ENCODE measurements around the gene ZSCAN1. TPM values are rescaled to one million over a fixed set of nuclear protein-coding genes. Genes with fewer than 3 reads are reported as not detected.

ZSCAN1 gene
- total and polyA plus RNA-seq, 10 of the 15 experiments (the other 5 are each of a cell fraction or from before 2014, with no cell fraction given) = not detected

GRCh38 chr19:58037927-58038687 lies 4.3 kb downstream of the ZSCAN1 start:
- no peak for DNase-seq (ENCODE audit: low read depth, low spot score)
- no TSS peak for BruUV-seq (replicated peaks)
- H3K9ac ChIP-seq (ENCODE audit: control insufficient read depth, insufficient read depth, low read length) = no peak overlapping the region
- H4K20me1 ChIP-seq (ENCODE audit: control insufficient read depth, insufficient read depth) = no peaks in the 10 kb centered on the region
- no peak for ATAC-seq
- H3K4me2 ChIP-seq (ENCODE audit: control insufficient read depth, insufficient read depth) = no peak overlapping the region
- TF ChIP-seq TCF7 (IDR thresholded peaks at IDR 0.05; ENCODE audit: borderline replicate concordance) (no peak), HDAC2 (IDR thresholded peaks at IDR 0.05) (no peak), SRF (IDR thresholded peaks at IDR 0.05; ENCODE audit: low read depth in 2 of 2, low read length in 2 of 2) (no peak)
- TF ChIP-seq, protein P1, sequence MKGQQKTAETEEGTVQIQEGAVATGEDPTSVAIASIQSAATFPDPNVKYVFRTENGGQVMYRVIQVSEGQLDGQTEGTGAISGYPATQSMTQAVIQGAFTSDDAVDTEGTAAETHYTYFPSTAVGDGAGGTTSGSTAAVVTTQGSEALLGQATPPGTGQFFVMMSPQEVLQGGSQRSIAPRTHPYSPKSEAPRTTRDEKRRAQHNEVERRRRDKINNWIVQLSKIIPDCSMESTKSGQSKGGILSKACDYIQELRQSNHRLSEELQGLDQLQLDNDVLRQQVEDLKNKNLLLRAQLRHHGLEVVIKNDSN (IDR thresholded peaks at IDR 0.05; ENCODE audit: borderline replicate concordance, extremely low read length, insufficient read depth, low read depth, low read length) = no peak
- no peak for FAIRE-seq
- no peaks in the 10 kb centered on the region for H3K79me2 ChIP-seq (ENCODE audit: control insufficient read depth, insufficient read depth, low read length)
- no peak overlapping the region for H3K27ac ChIP-seq (ENCODE audit: control insufficient read depth, insufficient read depth)
- H3K27me3 ChIP-seq (replicated peaks in 1 of 2; ENCODE audit: control insufficient read depth in 2 of 2, insufficient read depth in 2 of 2, low read length in 1 of 2) = no peaks in the 10 kb centered on the region
- no peaks in the 10 kb centered on the region for H3K36me3 ChIP-seq (ENCODE audit: control insufficient read depth in 2 of 2, insufficient read depth in 2 of 2, low read length in 1 of 2)
- ChIA-PET RAD21 (ENCODE audit: unreplicated experiment) (no interaction called here), SMC1A (ENCODE audit: uncharacterized antibody, unreplicated experiment) (no interaction called here), POLR2A (no interaction called here), CTCF (no interaction called here)
- 58% methylated on average over 33 of the region's 44 CpGs for WGBS (ENCODE audit: insufficient coverage, insufficient replicate concordance, low lambda C conversion rate, missing lambda C conversion rate)
- peaks cover 4% of the 10 kb centered on the region; the same call in 2 of the 3 replicates for H3K9me3 ChIP-seq (replicated peaks; ENCODE audit: control insufficient read depth, insufficient read depth, low read length)
- no peak overlapping the region for H2AFZ ChIP-seq (ENCODE audit: control insufficient read depth, low read depth, low read length)
- intact Hi-C loops (cut with micrococcal nuclease; ENCODE audit: unreplicated experiment) = no loop called here
- in situ Hi-C loops (cut with MboI) = no loop called here
- H3K4me1 ChIP-seq (ENCODE audit: control insufficient read depth, insufficient read depth, low read length) = no peaks in the 10 kb centered on the region
- no peak overlapping the region for H3K4me3 ChIP-seq

- SMC1A ChIA-PET (ENCODE audit: uncharacterized antibody, unreplicated experiment) = no interaction called here
- WGBS (ENCODE audit: insufficient coverage, insufficient replicate concordance, low lambda C conversion rate, missing lambda C conversion rate) = 10% methylated on average over 8 of the region's 8 CpGs
- CTCF ChIA-PET = no interaction called here
- Histone ChIP-seq H4K20me1 (ENCODE audit: control insufficient read depth, insufficient read depth) (no peaks in the 10 kb centered on the region), H3K4me3 (no peak overlapping the region), H3K36me3 (ENCODE audit: control insufficient read depth in 2 of 2, insufficient read depth in 2 of 2, low read length in 1 of 2) (no peaks in the 10 kb centered on the region), H3K79me2 (ENCODE audit: control insufficient read depth, insufficient read depth, low read length) (no peaks in the 10 kb centered on the region), H3K9me3 (replicated peaks; ENCODE audit: control insufficient read depth, insufficient read depth, low read length) (peaks cover 5% of the 10 kb centered on the region; the same call in 2 of the 3 replicates), H3K4me2 (ENCODE audit: control insufficient read depth, insufficient read depth) (no peak overlapping the region), H2AFZ (ENCODE audit: control insufficient read depth, low read depth, low read length) (no peak overlapping the region), H3K27ac (ENCODE audit: control insufficient read depth, insufficient read depth) (no peak overlapping the region), H3K4me1 (ENCODE audit: control insufficient read depth, insufficient read depth, low read length) (no peaks in the 10 kb centered on the region), H3K27me3 (replicated peaks in 1 of 2; ENCODE audit: control insufficient read depth in 2 of 2, insufficient read depth in 2 of 2, low read length in 1 of 2) (no peaks in the 10 kb centered on the region), H3K9ac (ENCODE audit: control insufficient read depth, insufficient read depth, low read length) (no peak overlapping the region)
- in situ Hi-C loops (cut with MboI) = no loop called here
- no TSS peak for BruUV-seq (replicated peaks)
- POLR2A ChIA-PET = no interaction called here
- DNase-seq (ENCODE audit: low read depth, low spot score) (no peak), ATAC-seq (no peak), FAIRE-seq (no peak)
- intact Hi-C loops (cut with micrococcal nuclease; ENCODE audit: unreplicated experiment) = no loop called here
- RAD21 ChIA-PET (ENCODE audit: unreplicated experiment) = no interaction called here
- TF ChIP-seq, protein P2, sequence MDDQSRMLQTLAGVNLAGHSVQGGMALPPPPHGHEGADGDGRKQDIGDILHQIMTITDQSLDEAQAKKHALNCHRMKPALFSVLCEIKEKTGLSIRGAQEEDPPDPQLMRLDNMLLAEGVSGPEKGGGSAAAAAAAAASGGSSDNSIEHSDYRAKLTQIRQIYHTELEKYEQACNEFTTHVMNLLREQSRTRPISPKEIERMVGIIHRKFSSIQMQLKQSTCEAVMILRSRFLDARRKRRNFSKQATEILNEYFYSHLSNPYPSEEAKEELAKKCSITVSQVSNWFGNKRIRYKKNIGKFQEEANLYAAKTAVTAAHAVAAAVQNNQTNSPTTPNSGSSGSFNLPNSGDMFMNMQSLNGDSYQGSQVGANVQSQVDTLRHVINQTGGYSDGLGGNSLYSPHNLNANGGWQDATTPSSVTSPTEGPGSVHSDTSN (IDR thresholded peaks at IDR 0.05; ENCODE audit: insufficient replicate concordance, low read depth, low read length) = no peak
- no peak for TF ChIP-seq SMARCA5 (IDR thresholded peaks at IDR 0.05)
- TF ChIP-seq YBX1 (IDR thresholded peaks at IDR 0.05) = no peak
- TF ChIP-seq TAF1 (IDR thresholded peaks at IDR 0.05; ENCODE audit: borderline replicate concordance, low read depth, low read length) = no peak
- no peak for TF ChIP-seq E2F4 (IDR thresholded peaks at IDR 0.05; ENCODE audit: low read depth, low read length)
- TF ChIP-seq, protein P3, sequence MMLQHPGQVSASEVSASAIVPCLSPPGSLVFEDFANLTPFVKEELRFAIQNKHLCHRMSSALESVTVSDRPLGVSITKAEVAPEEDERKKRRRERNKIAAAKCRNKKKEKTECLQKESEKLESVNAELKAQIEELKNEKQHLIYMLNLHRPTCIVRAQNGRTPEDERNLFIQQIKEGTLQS (IDR thresholded peaks at IDR 0.05; ENCODE audit: borderline replicate concordance, extremely low read depth, low read depth, low read length) = no peak
- TF ChIP-seq KLF5 (IDR thresholded peaks at IDR 0.05; ENCODE audit: partially characterized antibody) = no peak
These were observed 4.9 kb downstream of the ZSCAN1 start for GRCh38 chr19:58038688-58039204.

Data from GM12878 (cell line).